HepG2 (cell line): ENCODE results near the gene UNG. TPM values are rescaled to one million over a fixed set of nuclear protein-coding genes. Genes with fewer than 3 reads are reported as not detected.

ENCODE experiments used
- NR1H2 ChIP-seq: sonication (generic); formaldehyde crosslinking; IDR thresholded peaks from 2 replicates; pipeline ENCODE4 v1.8.1; 2022; ENCODE audit warnings: low read depth, missing genetic modification reagents, borderline replicate concordance
- NR3C1 ChIP-seq: sonication (generic); formaldehyde crosslinking; IDR thresholded peaks from 2 replicates; pipeline ENCODE4 v1.4.0; 2020; ENCODE audit warnings: missing genetic modification reagents
- PHF5A ChIP-seq: IDR thresholded peaks from one replicate; pipeline ENCODE4 v1.6.1; 2018; ENCODE audit warnings: low read depth, missing genetic modification reagents; ENCODE audit not compliant: unreplicated experiment
- SOX6 ChIP-seq, 2 experiments: fragments of 450-650 bp in 1 of 2; sonication (generic) in 1 of 2; formaldehyde crosslinking in 1 of 2; IDR thresholded peaks; 2 replicates each; pipeline versions ENCODE4 v1.4.0 to v1.6.1; 2017 to 2020; ENCODE audit warnings: antibody characterized with exemption in 1 of 2, mild to moderate bottlenecking in 1 of 2, missing genetic modification reagents in 1 of 2
- SRSF1 ChIP-seq: fragments of 200-400 bp; formaldehyde crosslinking; optimal IDR thresholded peaks from 2 replicates; pipeline ENCODE3; 2017; ENCODE audit warnings: mild to moderate bottlenecking, low read depth, low read length, moderate library complexity
- XRCC5 ChIP-seq: fragments of 200-400 bp; formaldehyde crosslinking; optimal IDR thresholded peaks from 2 replicates; pipeline ENCODE3; 2017; ENCODE audit warnings: mild to moderate bottlenecking, low read length
- ZBTB38 ChIP-seq: sonication (generic); formaldehyde crosslinking; IDR thresholded peaks from 2 replicates; pipeline ENCODE4 v1.5.1; 2020; ENCODE audit warnings: mild to moderate bottlenecking, missing genetic modification reagents
- ZNF282 ChIP-seq: fragments of 450-650 bp; IDR thresholded peaks from 2 replicates; pipeline ENCODE4 v1.6.1; 2018; ENCODE audit not compliant: partially characterized antibody
- polyA plus RNA-seq, 8 experiments: library from polyadenylated mRNA; depleted of rRNA in 3 of 8; stranded (reverse) in 7 of 8; unstranded in 1 of 8; fragments of >200 nt; fragmentation: Illumina TruSeq in 4 of 8; extraction: Trizol in 4 of 8; gene quantifications; 2 replicates each; pipeline versions ENCODE4 v1.2.1 to v1.2.3, GENCODE V29; 2011 to 2016; ENCODE audit warnings: low read depth in 4 of 8, missing spikeins in 1 of 8, mixed read lengths in 1 of 8; ENCODE audit not compliant: insufficient read depth in 1 of 8
- total RNA-seq, 5 experiments: library from RNA; depleted of rRNA; stranded (reverse); fragments of >200 nt; fragmentation: Illumina TruSeq; extraction: Trizol; gene quantifications; 2 replicates each; pipeline ENCODE4 v1.2.3, GENCODE V29; 2016; ENCODE audit warnings: low read depth in 1 of 5
- TF ChIP-seq, protein P1 (sequence below): sonication (generic); formaldehyde crosslinking; IDR thresholded peaks from 2 replicates; pipeline ENCODE4 v1.5.1; 2020; ENCODE audit warnings: mild to moderate bottlenecking, missing genetic modification reagents, borderline replicate concordance
- TF ChIP-seq, protein P2 (sequence below): sonication (generic); formaldehyde crosslinking; IDR thresholded peaks from 2 replicates; pipeline ENCODE4 v1.5.0; 2020; ENCODE audit warnings: mild to moderate bottlenecking, missing genetic modification reagents, borderline replicate concordance
- TF ChIP-seq, protein P3 (sequence below): sonication (generic); formaldehyde crosslinking; IDR thresholded peaks from 2 replicates; pipeline ENCODE4 v1.4.0; 2020; ENCODE audit warnings: missing genetic modification reagents

UNG gene
- total and polyA plus RNA-seq, 2 of the 13 experiments (the other 11 are each of a cell fraction or from before 2014, with no cell fraction given) = 23.3 to 114 TPM

DNA sequence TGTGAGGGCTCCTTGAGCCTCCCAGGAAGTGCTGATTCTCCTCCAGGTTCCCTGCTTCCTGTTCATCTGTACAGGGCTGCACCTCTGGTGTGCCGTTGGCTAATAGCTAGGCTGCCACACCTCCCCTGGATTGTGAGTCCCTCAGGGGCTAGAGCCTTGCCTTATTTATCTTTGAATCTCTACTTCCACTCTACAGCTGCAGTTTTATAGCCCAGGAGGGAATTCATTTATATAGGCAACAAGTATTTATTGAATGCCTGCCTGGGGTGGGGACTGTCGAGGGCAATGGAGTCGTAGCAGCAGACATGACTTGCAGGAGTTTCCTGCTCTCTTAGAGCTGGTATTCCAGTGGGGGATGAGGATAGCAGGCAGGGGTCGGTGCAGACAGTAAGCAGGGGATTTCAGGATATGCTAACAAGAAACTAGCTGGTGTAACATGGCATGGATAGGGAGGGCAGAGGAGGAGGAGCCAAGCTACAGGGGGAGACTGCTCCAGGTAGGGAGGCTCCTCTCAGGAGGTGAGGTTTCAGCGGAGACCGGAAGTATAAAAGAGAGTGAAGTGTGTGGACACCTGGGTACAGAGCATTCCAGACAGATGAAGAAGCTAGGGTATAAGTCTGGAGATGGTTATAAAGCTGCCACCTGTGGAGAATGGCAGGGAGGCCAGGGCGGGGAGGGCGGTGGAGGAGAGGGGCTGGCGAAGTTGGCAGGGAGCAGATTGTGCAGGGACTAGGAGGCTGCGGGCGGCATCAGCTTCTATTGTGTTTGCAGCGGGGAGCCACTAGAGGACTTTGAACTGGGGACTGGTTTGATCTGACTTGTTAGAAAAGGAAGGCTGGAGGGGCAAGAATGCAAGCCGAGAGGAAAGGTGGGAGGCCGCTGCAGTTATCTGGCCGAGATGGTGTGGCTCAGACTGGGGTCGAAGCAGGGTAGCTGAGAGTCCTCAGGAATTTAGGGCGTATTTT is 27.8 kb upstream of the UNG start (continued):
- no peak for TF ChIP-seq NR1H2 (CRISPR knock-in tag)
- peak; percentile 39; the same call in 1 of the 2 replicates for TF ChIP-seq ZBTB38 (CRISPR knock-in tag)
- TF ChIP-seq, protein P1, sequence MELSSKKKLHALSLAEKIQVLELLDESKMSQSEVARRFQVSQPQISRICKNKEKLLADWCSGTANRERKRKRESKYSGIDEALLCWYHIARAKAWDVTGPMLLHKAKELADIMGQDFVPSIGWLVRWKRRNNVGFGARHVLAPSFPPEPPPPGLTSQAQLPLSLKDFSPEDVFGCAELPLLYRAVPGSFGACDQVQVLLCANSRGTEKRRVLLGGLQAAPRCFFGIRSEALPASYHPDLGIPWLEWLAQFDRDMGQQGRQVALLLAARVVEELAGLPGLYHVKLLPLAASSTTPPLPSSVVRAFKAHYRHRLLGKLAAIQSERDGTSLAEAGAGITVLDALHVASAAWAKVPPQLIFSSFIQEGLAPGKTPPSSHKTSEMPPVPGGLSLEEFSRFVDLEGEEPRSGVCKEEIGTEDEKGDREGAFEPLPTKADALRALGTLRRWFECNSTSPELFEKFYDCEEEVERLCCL (CRISPR knock-in tag) = no peak
- no peak for TF ChIP-seq NR3C1 (CRISPR knock-in tag)
- TF ChIP-seq SOX6 (IDR thresholded peaks at IDR 0.05) = no peak
- 0 out of 2 replicates have a peak, but pooled peaks have one; percentile 13 for TF ChIP-seq SOX6 (CRISPR knock-in tag; IDR thresholded peaks at IDR 0.05)
- TF ChIP-seq ZNF282 = no peak
- TF ChIP-seq XRCC5 = peak; percentile 25
- TF ChIP-seq SRSF1 = no peak
- TF ChIP-seq, protein P2, sequence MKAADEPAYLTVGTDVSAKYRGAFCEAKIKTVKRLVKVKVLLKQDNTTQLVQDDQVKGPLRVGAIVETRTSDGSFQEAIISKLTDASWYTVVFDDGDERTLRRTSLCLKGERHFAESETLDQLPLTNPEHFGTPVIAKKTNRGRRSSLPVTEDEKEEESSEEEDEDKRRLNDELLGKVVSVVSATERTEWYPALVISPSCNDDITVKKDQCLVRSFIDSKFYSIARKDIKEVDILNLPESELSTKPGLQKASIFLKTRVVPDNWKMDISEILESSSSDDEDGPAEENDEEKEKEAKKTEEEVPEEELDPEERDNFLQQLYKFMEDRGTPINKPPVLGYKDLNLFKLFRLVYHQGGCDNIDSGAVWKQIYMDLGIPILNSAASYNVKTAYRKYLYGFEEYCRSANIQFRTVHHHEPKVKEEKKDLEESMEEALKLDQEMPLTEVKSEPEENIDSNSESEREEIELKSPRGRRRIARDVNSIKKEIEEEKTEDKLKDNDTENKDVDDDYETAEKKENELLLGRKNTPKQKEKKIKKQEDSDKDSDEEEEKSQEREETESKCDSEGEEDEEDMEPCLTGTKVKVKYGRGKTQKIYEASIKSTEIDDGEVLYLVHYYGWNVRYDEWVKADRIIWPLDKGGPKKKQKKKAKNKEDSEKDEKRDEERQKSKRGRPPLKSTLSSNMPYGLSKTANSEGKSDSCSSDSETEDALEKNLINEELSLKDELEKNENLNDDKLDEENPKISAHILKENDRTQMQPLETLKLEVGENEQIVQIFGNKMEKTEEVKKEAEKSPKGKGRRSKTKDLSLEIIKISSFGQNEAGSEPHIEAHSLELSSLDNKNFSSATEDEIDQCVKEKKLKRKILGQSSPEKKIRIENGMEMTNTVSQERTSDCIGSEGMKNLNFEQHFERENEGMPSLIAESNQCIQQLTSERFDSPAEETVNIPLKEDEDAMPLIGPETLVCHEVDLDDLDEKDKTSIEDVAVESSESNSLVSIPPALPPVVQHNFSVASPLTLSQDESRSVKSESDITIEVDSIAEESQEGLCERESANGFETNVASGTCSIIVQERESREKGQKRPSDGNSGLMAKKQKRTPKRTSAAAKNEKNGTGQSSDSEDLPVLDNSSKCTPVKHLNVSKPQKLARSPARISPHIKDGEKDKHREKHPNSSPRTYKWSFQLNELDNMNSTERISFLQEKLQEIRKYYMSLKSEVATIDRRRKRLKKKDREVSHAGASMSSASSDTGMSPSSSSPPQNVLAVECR (CRISPR knock-in tag) = peak; percentile 14; the same call in 1 of the 2 replicates
- TF ChIP-seq, protein P3, sequence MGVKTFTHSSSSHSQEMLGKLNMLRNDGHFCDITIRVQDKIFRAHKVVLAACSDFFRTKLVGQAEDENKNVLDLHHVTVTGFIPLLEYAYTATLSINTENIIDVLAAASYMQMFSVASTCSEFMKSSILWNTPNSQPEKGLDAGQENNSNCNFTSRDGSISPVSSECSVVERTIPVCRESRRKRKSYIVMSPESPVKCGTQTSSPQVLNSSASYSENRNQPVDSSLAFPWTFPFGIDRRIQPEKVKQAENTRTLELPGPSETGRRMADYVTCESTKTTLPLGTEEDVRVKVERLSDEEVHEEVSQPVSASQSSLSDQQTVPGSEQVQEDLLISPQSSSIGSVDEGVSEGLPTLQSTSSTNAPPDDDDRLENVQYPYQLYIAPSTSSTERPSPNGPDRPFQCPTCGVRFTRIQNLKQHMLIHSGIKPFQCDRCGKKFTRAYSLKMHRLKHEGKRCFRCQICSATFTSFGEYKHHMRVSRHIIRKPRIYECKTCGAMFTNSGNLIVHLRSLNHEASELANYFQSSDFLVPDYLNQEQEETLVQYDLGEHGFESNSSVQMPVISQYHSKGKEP = no peak
- no peak for TF ChIP-seq PHF5A (CRISPR knock-in tag)
